Left lung (tissue), 10 donors: ENCODE data around the gene MPHOSPH8. TPM values are rescaled to one million over a fixed set of nuclear protein-coding genes. Genes with fewer than 3 reads are reported as not detected.
"Not testable (repeated sequence)": the region's sequence is repeated elsewhere in the genome, so short reads cannot be mapped to it uniquely, and the experiment has no call there.

Experiments used
- ATAC-seq: fragments of 200-7000 bp; cut with Tn5 transposase; one replicate; pipeline ENCODE4 v1.9.1; 2020; ENCODE audit warnings: moderate library complexity
- DNase-seq, 4 donors: peaks; one replicate each; pipeline ENCODE4 v3.0.0-alpha.2; 2013 to 2020
- H3K27ac ChIP-seq, 2 donors: fragments of 200-600 bp; sonication (generic) in 1 of 2; one replicate each; pipeline versions ENCODE4 v1.5.0 to v1.8.0; 2020 to 2021
- H3K27me3 ChIP-seq, 2 donors: fragments of 200-600 bp; sonication (generic) in 1 of 2; one replicate each; pipeline versions ENCODE4 v1.5.0 to v1.8.0; 2020 to 2021
- H3K36me3 ChIP-seq, 2 donors: fragments of 200-600 bp; sonication (generic) in 1 of 2; one replicate each; pipeline versions ENCODE4 v1.5.0 to v1.8.0; 2020 to 2021
- H3K4me1 ChIP-seq, 2 donors: fragments of 200-600 bp; one replicate each; pipeline ENCODE4 v1.8.0; 2021
- H3K4me3 ChIP-seq, 2 donors: fragments of 200-600 bp; sonication (generic) in 1 of 2; one replicate each; pipeline versions ENCODE4 v1.5.0 to v1.8.0; 2020 to 2021; ENCODE audit warnings: mild to moderate bottlenecking in 1 of 2
- H3K9me3 ChIP-seq, 2 donors: fragments of 200-600 bp; sonication (generic) in 1 of 2; one replicate each; pipeline versions ENCODE4 v1.5.0 to v1.8.0; 2020 to 2021
- intact Hi-C, 2 donors: fragments of 100-400 bp; cut with DNase I; formaldehyde crosslinking; loops; one replicate each; pipeline versions ENCODE4 v1.11.2 to v1.14.2; 2022
- polyA plus RNA-seq, 6 donors: library from polyadenylated mRNA; unstranded; fragments of 120-200 nt; gene quantifications; one replicate each; pipeline ENCODE4 v1.2.1, GENCODE V29; 2013; ENCODE audit not compliant: insufficient read length in 6 of 6
- total RNA-seq, 2 donors: library from RNA; stranded (reverse); fragmentation: NEBNext Ultra II Directional; extraction: Animal tissue kit (Norgen Biotek cat#: 25700); gene quantifications; one replicate each; pipeline ENCODE4 v1.2.1, GENCODE V29; 2021
- TF ChIP-seq, protein P1 (sequence below), 2 donors: fragments of 200-600 bp; sonication (generic) in 1 of 2; IDR thresholded peaks; one replicate each; pipeline versions ENCODE4 v1.5.0 to v1.8.0; 2021; ENCODE audit warnings: antibody characterized with exemption in 2 of 2
- donor health status: DM: no; HTN: yes; CAD: no.
- donor health status: DM: no; HTN: no; CAD: no.

MPHOSPH8 gene
- total and polyA plus RNA-seq, 8 donors = 30.9 to 84.8 (median 72.3) TPM

DNA sequence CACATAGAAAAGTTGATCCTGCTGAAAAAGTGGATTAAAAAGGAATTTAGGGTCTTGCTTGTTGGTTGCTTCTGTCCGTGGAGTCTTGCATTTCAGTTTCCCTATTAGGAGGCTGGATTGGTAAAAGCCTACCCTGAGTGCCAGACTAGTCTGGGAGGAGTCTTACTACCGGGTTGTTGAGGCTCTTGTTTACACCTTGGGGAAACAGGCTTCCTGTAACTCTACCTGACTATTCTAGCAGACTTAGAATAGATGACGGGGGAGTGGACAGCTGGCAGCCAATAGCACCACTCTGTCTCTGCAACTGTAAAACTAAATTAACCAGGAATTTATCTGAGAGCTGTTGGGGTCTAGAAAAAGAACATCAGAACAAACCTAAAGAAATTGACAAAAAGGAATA lies 11.3 kb upstream of the MPHOSPH8 start:
- Histone ChIP-seq H3K4me3 (no peak overlapping the region), H3K9me3 (no peaks in the 10 kb centered on the region), H3K36me3 (no peaks in the 10 kb centered on the region), H3K27me3 (no peaks in the 10 kb centered on the region), H3K4me1 (no peaks in the 10 kb centered on the region), H3K27ac (no peak overlapping the region)
- TF ChIP-seq, protein P1, sequence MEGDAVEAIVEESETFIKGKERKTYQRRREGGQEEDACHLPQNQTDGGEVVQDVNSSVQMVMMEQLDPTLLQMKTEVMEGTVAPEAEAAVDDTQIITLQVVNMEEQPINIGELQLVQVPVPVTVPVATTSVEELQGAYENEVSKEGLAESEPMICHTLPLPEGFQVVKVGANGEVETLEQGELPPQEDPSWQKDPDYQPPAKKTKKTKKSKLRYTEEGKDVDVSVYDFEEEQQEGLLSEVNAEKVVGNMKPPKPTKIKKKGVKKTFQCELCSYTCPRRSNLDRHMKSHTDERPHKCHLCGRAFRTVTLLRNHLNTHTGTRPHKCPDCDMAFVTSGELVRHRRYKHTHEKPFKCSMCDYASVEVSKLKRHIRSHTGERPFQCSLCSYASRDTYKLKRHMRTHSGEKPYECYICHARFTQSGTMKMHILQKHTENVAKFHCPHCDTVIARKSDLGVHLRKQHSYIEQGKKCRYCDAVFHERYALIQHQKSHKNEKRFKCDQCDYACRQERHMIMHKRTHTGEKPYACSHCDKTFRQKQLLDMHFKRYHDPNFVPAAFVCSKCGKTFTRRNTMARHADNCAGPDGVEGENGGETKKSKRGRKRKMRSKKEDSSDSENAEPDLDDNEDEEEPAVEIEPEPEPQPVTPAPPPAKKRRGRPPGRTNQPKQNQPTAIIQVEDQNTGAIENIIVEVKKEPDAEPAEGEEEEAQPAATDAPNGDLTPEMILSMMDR (IDR thresholded peaks at IDR 0.05) = no peak
- DNase-seq (no peak), ATAC-seq (peak; percentile 80)
- intact Hi-C loops = no loop called here

DNA sequence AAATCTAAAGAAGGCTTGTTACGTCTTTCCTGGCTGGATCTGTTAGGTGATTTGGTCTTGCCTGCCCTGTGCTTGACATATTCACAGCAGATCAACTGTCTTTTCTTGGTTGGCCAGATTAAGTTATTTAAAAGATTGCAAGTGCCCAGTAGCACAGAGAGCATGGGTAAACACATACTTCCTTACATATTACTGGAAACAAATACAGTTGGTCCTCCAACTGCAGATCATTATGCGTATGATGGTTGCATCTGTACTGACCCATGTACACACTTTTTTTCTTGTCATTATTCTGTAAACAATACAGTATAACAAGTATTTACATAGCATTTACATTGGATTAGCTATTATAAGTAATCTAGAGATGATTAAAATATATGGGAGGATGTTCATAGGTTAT lies 9.2 kb upstream of the MPHOSPH8 start:
- no peaks in the 10 kb centered on the region for H3K36me3 ChIP-seq
- H3K4me1 ChIP-seq = no peaks in the 10 kb centered on the region
- intact Hi-C loops = no loop called here
- TF ChIP-seq, protein P1 (IDR thresholded peaks at IDR 0.05) = no peak
- DNase-seq (no peak), ATAC-seq (no peak)
- H3K27ac ChIP-seq = no peak overlapping the region
- no peaks in the 10 kb centered on the region for H3K27me3 ChIP-seq
- H3K9me3 ChIP-seq = no peaks in the 10 kb centered on the region
- H3K4me3 ChIP-seq = no peak overlapping the region

DNA sequence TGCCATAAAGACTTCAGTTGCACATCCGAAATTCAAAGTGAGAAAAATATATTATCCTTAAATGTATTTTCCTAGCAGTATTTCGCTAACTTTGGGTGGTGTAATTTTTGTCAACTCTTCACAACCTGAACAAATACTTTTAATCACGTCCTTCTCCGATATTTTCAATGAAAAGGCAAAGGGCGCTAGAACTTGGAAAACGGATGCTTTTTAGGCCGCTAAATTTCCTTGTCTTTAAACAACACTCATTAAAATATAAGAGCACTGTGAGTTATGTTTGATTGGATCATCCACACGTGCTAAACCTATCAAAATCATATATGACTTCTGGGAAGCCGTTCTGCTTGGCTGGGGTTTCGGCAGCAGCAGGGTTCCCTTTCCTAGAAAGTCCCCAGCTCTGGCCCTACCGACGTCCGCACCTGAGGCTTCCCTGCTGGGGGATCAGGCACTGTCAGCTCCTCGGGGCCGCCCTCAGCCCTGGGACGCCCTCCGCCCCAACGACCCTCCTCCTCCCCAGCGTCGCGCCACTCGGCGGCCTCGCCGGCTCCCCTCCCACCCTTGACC lies 462 bp upstream of the MPHOSPH8 start:
- H3K4me1 ChIP-seq = peaks cover 16 to 34% of the 10 kb centered on the region in 2 donors
- H3K4me3 ChIP-seq = peak overlapping the region; percentile 76 to 91
- TF ChIP-seq, protein P1 (IDR thresholded peaks at IDR 0.05) = no peak
- intact Hi-C loops = no loop called here
- H3K9me3 ChIP-seq = no peaks in the 10 kb centered on the region
- no peak for ATAC-seq
- peak overlapping the region; percentile 92 to 93 for H3K27ac ChIP-seq
- H3K27me3 ChIP-seq = no peaks in the 10 kb centered on the region
- no peaks in the 10 kb centered on the region for H3K36me3 ChIP-seq
- DNase-seq = no peak

DNA sequence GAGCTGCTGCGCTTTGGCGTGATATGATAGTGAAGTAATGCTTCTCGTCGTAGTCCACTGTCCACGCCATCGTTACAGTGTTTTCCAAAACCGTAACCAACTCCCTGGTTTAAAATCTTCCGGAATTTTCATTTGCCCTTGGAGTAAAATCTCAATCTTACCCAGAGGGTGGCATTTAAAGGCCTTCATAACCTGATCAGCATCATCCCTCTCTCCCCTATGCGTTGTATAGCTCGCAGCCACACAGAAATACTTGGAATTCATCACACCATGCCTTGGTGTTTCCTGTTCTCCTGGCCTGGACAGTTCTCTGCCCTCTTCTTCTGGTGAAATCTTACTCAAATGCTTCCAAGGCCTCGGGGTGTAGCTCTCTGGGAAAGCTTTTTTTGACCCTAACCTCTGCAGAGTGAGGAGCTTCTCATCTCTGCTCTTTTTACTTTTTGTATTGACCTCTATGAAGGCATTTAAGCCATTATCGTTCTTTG lies 839 bp downstream of the MPHOSPH8 start:
- Histone ChIP-seq H3K27me3 (no peaks in the 10 kb centered on the region), H3K36me3 (no peaks in the 10 kb centered on the region), H3K4me3 (peak overlapping the region; percentile 76 to 91), H3K4me1 (peaks cover 16 to 34% of the 10 kb centered on the region in 2 donors), H3K9me3 (no peaks in the 10 kb centered on the region), H3K27ac (peak overlapping the region; percentile 92 to 93)
- TF ChIP-seq, protein P1 (IDR thresholded peaks at IDR 0.05) = no peak
- ATAC-seq (peak; percentile 34), DNase-seq (peak in 1 of 4 donors; percentile 32)
- intact Hi-C loops = no loop called here

DNA sequence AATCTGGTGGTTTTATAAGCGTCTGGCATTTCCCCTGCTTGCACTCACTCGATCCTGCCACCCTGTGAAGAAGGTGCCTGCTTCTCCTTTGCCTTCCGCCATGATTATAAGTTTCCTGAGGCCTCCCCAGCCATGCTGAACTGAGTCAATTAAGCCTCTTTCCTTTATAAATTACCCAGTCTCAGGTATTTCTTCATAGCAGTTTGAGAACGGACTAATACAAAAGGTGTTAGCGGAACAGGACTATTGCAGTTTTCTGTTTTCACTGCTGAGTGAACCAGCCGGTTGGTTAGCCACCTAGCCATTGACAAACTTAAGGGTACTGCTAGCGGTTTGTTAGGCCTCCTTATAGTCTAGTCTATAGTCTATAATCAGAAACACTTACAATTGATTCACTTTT lies 2.5 kb downstream of the MPHOSPH8 start:
- H3K4me3 ChIP-seq, H3K36me3 ChIP-seq, ATAC-seq, H3K9me3 ChIP-seq, H3K27ac ChIP-seq, intact Hi-C loops, DNase-seq, H3K27me3 ChIP-seq: not testable (repeated sequence)
- H3K4me1 ChIP-seq = peaks cover 16 to 34% of the 10 kb centered on the region in 2 donors

DNA sequence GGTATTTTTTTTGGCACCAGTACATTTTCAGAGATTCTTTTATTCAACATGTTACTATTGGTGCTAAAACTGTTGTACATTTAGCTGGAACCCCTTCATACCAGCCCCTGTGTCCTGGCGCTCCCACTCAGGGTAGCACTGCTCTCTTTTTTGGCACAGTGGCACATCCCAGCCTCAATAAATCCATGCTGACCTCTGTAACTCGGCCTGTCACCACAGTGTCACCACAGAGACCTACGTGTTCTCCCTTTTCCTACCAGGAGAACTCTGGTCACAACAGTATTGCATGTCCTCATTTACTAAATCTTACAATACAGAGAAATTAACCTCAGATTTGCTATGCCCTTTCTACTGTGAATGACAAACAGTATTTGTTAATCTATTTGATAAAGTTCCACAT lies 10.2 kb downstream of the MPHOSPH8 start:
- intact Hi-C loops = no loop called here
- H3K27me3 ChIP-seq = no peaks in the 10 kb centered on the region
- ATAC-seq = no peak
- H3K9me3 ChIP-seq = no peaks in the 10 kb centered on the region
- no peaks in the 10 kb centered on the region for H3K4me1 ChIP-seq
- DNase-seq = no peak
- no peak overlapping the region for H3K4me3 ChIP-seq
- TF ChIP-seq, protein P1 (IDR thresholded peaks at IDR 0.05) = no peak
- H3K36me3 ChIP-seq = peaks cover 0 to 55% of the 10 kb centered on the region in 2 donors
- no peak overlapping the region for H3K27ac ChIP-seq
